ENCODE data around the gene C12orf50. TPM values are rescaled to one million over a fixed set of nuclear protein-coding genes. Genes with fewer than 3 reads are reported as not detected.

The C12orf50 gene
- total and polyA plus RNA-seq, 11 donors: 0.06 to 0.10 (median 0.08) TPM; not detected in 8

- H3K4me1 ChIP-seq: no peaks in the 10 kb centered on the region
- intact Hi-C loops (cut with DNase I): no loop called here
- no peak overlapping the region for H3K4me3 ChIP-seq
- no peaks in the 10 kb centered on the region for H3K27me3 ChIP-seq
- no peak for ATAC-seq
- TF ChIP-seq CTCF (IDR thresholded peaks at IDR 0.05) (no peak), POLR2A (IDR thresholded peaks at IDR 0.05) (no peak)
- H3K9me3 ChIP-seq: no peaks in the 10 kb centered on the region
- no peaks in the 10 kb centered on the region for H3K36me3 ChIP-seq
- H3K27ac ChIP-seq: no peak overlapping the region
- no peak for DNase-seq
Measured at GRCh38 chr12:87933991-87934390, 95.2 kb downstream of the C12orf50 start.

- WGBS, 4 donors: 68 to 83% (median 79%) methylated on average over 3 of the region's 3 CpGs
- DNase-seq: no peak
- H3K9me3 ChIP-seq: no peaks in the 10 kb centered on the region
- intact Hi-C loops (cut with DNase I): no loop called here
- H3K4me1 ChIP-seq: no peaks in the 10 kb centered on the region
- H3K4me3 ChIP-seq: no peak overlapping the region
- no peaks in the 10 kb centered on the region for H3K36me3 ChIP-seq
- H3K27me3 ChIP-seq: no peaks in the 10 kb centered on the region
- TF ChIP-seq POLR2A (IDR thresholded peaks at IDR 0.05) (no peak), CTCF (IDR thresholded peaks at IDR 0.05) (no peak)
- no peak overlapping the region for H3K27ac ChIP-seq
- no peak for ATAC-seq
Measured at GRCh38 chr12:87931812-87932211, 97.4 kb downstream of the C12orf50 start.

- 84 to 92% (median 91%) methylated on average over 1 of the region's 1 CpG for WGBS, 4 donors
- intact Hi-C loops (cut with DNase I): no loop called here
- TF ChIP-seq CTCF (IDR thresholded peaks at IDR 0.05) (no peak), POLR2A (IDR thresholded peaks at IDR 0.05) (no peak)
Measured at GRCh38 chr12:87930627-87931026, 98.6 kb downstream of the C12orf50 start.

More at GRCh38 chr12:87930627-87931026, 98.6 kb downstream of the C12orf50 start:
- ATAC-seq (no peak), DNase-seq (no peak)
- no peaks in the 10 kb centered on the region for H3K9me3 ChIP-seq
- H3K27ac ChIP-seq: no peak overlapping the region
- H3K4me3 ChIP-seq: no peak overlapping the region
- H3K36me3 ChIP-seq: no peaks in the 10 kb centered on the region
- H3K4me1 ChIP-seq: no peaks in the 10 kb centered on the region
- H3K27me3 ChIP-seq: no peaks in the 10 kb centered on the region

Other genes starting within 250 kb of the C12orf50 start
- gene CEP290, start 112.7 kb upstream of the C12orf50 start, total RNA-seq: 10 to 100 TPM in 3 of 9 donors, 1 to 10 TPM in 6; 6.0 to 11.1 (median 7.7) TPM
- 1 to 10 TPM; 3.0 to 5.0 TPM for gene CEP290, start 112.7 kb upstream of the C12orf50 start, polyA plus RNA-seq
- 10 to 100 TPM in 4 of 9 donors, 1 to 10 TPM in 5; 7.5 to 13.8 (median 9.8) TPM for gene TMTC3, start 112.9 kb upstream of the C12orf50 start, total RNA-seq
- 1 to 10 TPM; 1.2 to 5.7 TPM for gene TMTC3, start 112.9 kb upstream of the C12orf50 start, polyA plus RNA-seq